ENCODE data around the gene OPRL1. TPM values are rescaled to one million over a fixed set of nuclear protein-coding genes. Genes with fewer than 3 reads are reported as not detected.

OPRL1 gene
- total and polyA plus RNA-seq, 2 of the 8 experiments (the other 6 are each of a cell fraction or from before 2014, with no cell fraction given) = 0.63 to 0.98 TPM

DNA sequence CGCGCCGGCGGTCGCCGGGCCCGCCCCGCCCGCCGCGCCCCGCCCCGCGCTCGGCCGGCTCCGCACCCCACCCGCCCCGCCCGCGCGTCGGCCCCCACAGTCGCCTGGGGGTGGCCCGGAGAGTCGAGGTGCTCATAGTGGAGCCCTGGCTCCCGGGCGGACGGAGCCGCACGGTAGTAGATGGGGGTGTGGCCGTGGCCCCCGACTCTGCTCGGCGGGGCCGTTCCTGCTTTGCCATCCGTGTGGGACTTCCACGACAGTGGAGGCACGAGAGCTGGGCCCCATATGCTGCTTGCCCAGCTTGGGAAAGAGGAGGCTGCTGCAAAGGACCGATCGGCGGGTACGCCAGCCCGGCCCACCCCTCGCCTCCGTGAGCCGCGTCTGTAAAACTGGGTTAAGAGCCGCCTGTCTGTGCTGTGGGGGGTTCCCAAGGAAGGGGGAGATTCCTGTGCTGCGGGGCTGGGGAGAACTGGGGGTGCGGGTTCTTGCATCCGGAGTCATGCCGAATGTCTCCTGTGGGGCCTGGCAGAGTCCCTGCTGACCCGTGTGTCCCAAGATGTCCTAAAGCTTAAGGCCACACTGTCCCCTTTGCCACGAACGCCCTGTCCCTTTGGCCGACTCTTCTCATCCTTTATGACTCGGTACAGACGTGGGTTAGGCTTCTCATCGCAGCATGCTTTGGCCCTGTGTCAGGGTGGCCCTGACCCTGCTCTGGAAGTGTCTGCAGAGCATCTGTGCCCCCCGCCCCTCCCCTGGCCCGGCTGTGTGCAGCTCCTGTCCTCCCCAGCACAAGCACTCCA, at the start of gene OPRL1 (continued):
- TF ChIP-seq, protein P1, sequence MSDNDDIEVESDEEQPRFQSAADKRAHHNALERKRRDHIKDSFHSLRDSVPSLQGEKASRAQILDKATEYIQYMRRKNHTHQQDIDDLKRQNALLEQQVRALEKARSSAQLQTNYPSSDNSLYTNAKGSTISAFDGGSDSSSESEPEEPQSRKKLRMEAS (IDR thresholded peaks at IDR 0.05) = 0 out of 2 replicates have a peak, but pooled peaks have one; percentile 22
